SH-SY5Y (cell line): ENCODE results near the gene PTPRCAP.

Source experiments
- GATA2 ChIP-seq: IDR thresholded peaks from 2 replicates; pipeline ENCODE4 v1.6.1; 2011; ENCODE audit warnings: mild to moderate bottlenecking, low read depth, low read length
- GATA3 ChIP-seq: IDR thresholded peaks from 2 replicates; pipeline ENCODE4 v1.6.1; 2011; ENCODE audit warnings: low read depth, mild to moderate bottlenecking, low read length, moderate library complexity

PTPRCAP gene

GRCh38 chr11:67436459-67437081, 912 bp downstream of the PTPRCAP start:
- TF ChIP-seq GATA3 (no peak), GATA2 (no peak)

GRCh38 chr11:67435727-67436458, 1.6 kb downstream of the PTPRCAP start:
- TF ChIP-seq GATA3 (no peak), GATA2 (no peak)

GRCh38 chr11:67435031-67435726, 2.3 kb downstream of the PTPRCAP start:
- TF ChIP-seq GATA3 (no peak), GATA2 (no peak)

- TF ChIP-seq GATA2 = no peak
- TF ChIP-seq GATA3 = no peak
These were observed 3.0 kb downstream of the PTPRCAP start for GRCh38 chr11:67434395-67434881.

- TF ChIP-seq GATA3 (no peak), GATA2 (no peak)
These were observed 3.7 kb downstream of the PTPRCAP start for GRCh38 chr11:67433536-67434394.

- TF ChIP-seq GATA2 (no peak), GATA3 (no peak)
These were observed 4.7 kb downstream of the PTPRCAP start for GRCh38 chr11:67432655-67433349.

- TF ChIP-seq GATA2 = no peak
- TF ChIP-seq GATA3 = no peak
These were observed 5.9 kb downstream of the PTPRCAP start for GRCh38 chr11:67431346-67432249.

GRCh38 chr11:67429722-67430121, 7.8 kb downstream of the PTPRCAP start:
- no peak for TF ChIP-seq GATA3
- no peak for TF ChIP-seq GATA2

GRCh38 chr11:67429038-67429668, 8.3 kb downstream of the PTPRCAP start:
- TF ChIP-seq GATA2 = no peak
- TF ChIP-seq GATA3 = no peak

GRCh38 chr11:67428052-67429001, 9.2 kb downstream of the PTPRCAP start, which contains the start of gene RPS6KB2:
Gene RPS6KB2, plus strand, starts transcription at chr11:67428494. Its CDS starts 52 bp downstream, at chr11:67428546.
- no peak; the same call in 1 of the 2 replicates for TF ChIP-seq GATA2
- TF ChIP-seq GATA3 = no peak
